ENCODE results near the gene SEMA6B.

The SEMA6B gene

DNA sequence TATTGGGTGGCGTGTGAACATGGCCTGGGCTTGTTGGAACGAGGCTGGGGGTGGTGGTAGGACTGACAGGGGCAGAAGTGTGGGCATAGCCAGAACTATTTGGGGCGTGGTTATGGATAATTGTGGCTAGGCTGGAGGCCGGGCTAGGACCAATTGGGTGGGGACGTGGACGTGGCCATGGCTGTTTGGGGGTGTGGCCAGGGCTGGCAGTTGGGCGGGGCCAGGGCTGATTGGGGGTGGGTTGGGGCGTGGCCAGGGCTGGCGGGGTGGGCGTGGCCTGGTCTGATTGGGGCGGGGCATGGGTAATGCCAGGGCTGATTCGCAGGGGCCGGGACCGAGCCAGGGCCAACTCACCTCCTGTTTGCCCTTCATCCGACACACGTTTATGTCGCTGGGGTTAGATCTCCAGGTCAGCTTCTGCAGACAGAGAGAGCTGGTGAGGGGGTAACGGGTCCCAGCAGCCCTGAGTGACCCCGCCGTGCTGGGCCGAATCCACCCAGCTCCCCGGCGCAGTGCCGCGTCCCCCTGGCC is 2.8 kb downstream of the SEMA6B start:
- DNase-seq (ENCODE audit: low spot score) (no peak), ATAC-seq (ENCODE audit: low read depth) (peak; percentile 54)
- no peaks in the 10 kb centered on the region for H3K27me3 ChIP-seq (ENCODE audit: insufficient read depth, poor library complexity, severe bottlenecking)
- no peaks in the 10 kb centered on the region for H3K4me1 ChIP-seq (ENCODE audit: insufficient read depth, poor library complexity, severe bottlenecking)
- no peak overlapping the region for H3K4me3 ChIP-seq (ENCODE audit: severe bottlenecking)
- TF ChIP-seq, protein P1, sequence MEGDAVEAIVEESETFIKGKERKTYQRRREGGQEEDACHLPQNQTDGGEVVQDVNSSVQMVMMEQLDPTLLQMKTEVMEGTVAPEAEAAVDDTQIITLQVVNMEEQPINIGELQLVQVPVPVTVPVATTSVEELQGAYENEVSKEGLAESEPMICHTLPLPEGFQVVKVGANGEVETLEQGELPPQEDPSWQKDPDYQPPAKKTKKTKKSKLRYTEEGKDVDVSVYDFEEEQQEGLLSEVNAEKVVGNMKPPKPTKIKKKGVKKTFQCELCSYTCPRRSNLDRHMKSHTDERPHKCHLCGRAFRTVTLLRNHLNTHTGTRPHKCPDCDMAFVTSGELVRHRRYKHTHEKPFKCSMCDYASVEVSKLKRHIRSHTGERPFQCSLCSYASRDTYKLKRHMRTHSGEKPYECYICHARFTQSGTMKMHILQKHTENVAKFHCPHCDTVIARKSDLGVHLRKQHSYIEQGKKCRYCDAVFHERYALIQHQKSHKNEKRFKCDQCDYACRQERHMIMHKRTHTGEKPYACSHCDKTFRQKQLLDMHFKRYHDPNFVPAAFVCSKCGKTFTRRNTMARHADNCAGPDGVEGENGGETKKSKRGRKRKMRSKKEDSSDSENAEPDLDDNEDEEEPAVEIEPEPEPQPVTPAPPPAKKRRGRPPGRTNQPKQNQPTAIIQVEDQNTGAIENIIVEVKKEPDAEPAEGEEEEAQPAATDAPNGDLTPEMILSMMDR (IDR thresholded peaks at IDR 0.05; ENCODE audit: poor library complexity, severe bottlenecking), result no peak
- no peaks in the 10 kb centered on the region for H3K9me3 ChIP-seq (ENCODE audit: severe bottlenecking)
- no peak overlapping the region for H3K27ac ChIP-seq (ENCODE audit: poor library complexity, severe bottlenecking)
- no peaks in the 10 kb centered on the region for H3K36me3 ChIP-seq (ENCODE audit: low read depth)

DNA sequence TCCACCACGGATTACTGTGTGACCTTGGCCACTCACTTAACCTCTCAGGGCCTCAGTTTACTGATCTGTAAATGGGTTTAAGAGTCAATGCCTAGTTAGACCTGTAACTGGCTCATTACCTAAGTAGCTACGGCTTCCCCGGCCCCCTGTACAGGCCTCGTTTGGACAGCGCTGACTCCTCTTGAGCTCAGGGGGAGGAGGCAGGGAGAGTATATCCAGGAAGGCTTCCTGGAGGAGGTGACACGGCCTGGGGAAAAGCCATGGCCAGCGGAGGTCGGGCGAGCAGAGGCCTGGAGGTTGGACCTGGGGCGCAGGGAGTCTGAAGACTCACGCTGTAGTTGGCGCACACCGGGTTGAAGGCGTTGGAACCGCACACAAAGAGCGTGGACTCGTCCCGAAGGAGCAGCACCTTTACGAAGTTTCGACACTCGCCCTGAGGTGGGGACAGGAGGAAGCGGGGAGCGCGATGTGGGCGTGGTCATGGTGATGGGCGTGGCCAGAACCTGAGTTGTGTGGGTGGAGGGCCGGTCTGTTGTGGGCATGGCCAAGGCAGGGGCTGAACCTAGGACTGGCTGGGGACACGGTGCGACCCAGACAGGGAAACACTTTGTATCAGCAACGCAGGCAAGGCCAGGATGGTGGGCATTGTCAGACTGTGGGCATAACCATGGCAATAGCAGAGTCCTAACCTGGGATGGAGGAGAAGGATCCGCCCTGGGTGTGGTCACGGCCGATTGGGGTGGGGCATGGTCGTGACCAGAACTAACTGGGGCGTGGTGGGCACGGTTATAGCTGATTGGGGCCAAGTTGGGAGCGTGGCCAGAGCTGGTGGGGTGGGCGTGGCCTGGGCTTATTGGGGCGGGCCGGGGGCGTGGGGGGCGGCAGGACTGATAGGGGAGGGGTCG is 3.6 kb downstream of the SEMA6B start:
- Histone ChIP-seq H3K36me3 (ENCODE audit: low read depth) (no peaks in the 10 kb centered on the region), H3K4me1 (ENCODE audit: insufficient read depth, poor library complexity, severe bottlenecking) (no peaks in the 10 kb centered on the region), H3K9me3 (ENCODE audit: severe bottlenecking) (no peaks in the 10 kb centered on the region), H3K27me3 (ENCODE audit: insufficient read depth, poor library complexity, severe bottlenecking) (no peaks in the 10 kb centered on the region), H3K27ac (ENCODE audit: poor library complexity, severe bottlenecking) (no peak overlapping the region), H3K4me3 (ENCODE audit: severe bottlenecking) (no peak overlapping the region)
- ATAC-seq (ENCODE audit: low read depth) (peak; percentile 55), DNase-seq (ENCODE audit: low spot score) (no peak)
- TF ChIP-seq, protein P1 (IDR thresholded peaks at IDR 0.05; ENCODE audit: poor library complexity, severe bottlenecking), result no peak

DNA sequence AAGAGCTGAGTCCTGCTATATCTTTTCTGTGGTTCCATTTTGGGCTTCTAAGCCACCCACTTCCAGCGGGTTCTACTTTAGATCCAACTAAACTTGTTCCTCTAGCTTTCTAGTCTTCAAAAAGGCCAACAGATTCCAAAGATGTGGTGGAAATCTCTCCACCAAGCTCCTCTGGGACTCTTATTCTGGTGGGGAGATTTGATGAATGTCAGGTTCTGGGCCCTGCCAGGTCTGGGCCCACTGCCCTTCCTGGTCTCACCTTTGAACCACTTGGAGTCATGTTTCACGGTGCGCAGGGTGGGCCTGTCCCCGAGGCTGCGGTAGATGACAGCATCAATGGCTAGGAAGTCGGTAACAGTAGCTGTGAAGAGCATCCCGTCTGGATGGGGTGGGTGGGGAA is 4.8 kb downstream of the SEMA6B start:
- Histone ChIP-seq H3K4me3 (ENCODE audit: severe bottlenecking) (no peak overlapping the region), H3K27me3 (ENCODE audit: insufficient read depth, poor library complexity, severe bottlenecking) (no peaks in the 10 kb centered on the region), H3K36me3 (ENCODE audit: low read depth) (no peaks in the 10 kb centered on the region), H3K4me1 (ENCODE audit: insufficient read depth, poor library complexity, severe bottlenecking) (no peaks in the 10 kb centered on the region), H3K9me3 (ENCODE audit: severe bottlenecking) (no peaks in the 10 kb centered on the region), H3K27ac (ENCODE audit: poor library complexity, severe bottlenecking) (no peak overlapping the region)
- TF ChIP-seq, protein P1 (IDR thresholded peaks at IDR 0.05; ENCODE audit: poor library complexity, severe bottlenecking), result no peak
- no peak for DNase-seq (ENCODE audit: low spot score)
- no peak for ATAC-seq (ENCODE audit: low read depth)

DNA sequence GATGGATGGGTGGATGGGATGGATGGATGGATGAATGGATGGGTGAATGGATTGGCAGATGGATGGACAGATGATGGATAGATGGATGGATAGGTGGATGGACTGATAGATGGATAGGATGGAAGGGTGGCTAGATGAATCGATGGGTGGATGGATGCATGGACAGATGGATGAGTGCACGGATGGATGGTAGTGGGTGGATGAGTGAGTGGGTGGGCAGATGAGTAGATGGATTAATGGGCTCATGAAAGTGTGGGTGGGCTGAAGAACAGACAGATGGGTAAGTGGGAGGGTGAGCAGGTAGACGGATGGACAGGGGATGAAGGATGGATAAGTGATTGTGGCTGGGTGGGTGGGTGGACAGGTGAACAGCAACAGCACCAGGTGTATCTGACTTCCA is 5.7 kb downstream of the SEMA6B start:
- ATAC-seq (ENCODE audit: low read depth), result no peak
- Histone ChIP-seq H3K27ac (ENCODE audit: poor library complexity, severe bottlenecking) (no peak overlapping the region), H3K4me3 (ENCODE audit: severe bottlenecking) (no peak overlapping the region), H3K9me3 (ENCODE audit: severe bottlenecking) (no peaks in the 10 kb centered on the region), H3K4me1 (ENCODE audit: insufficient read depth, poor library complexity, severe bottlenecking) (no peaks in the 10 kb centered on the region), H3K36me3 (ENCODE audit: low read depth) (no peaks in the 10 kb centered on the region), H3K27me3 (ENCODE audit: insufficient read depth, poor library complexity, severe bottlenecking) (no peaks in the 10 kb centered on the region)
- no peak for DNase-seq (ENCODE audit: low spot score)
- TF ChIP-seq, protein P1 (IDR thresholded peaks at IDR 0.05; ENCODE audit: poor library complexity, severe bottlenecking), result no peak
